Measurements from ENCODE around the gene GJC2.

DNA sequence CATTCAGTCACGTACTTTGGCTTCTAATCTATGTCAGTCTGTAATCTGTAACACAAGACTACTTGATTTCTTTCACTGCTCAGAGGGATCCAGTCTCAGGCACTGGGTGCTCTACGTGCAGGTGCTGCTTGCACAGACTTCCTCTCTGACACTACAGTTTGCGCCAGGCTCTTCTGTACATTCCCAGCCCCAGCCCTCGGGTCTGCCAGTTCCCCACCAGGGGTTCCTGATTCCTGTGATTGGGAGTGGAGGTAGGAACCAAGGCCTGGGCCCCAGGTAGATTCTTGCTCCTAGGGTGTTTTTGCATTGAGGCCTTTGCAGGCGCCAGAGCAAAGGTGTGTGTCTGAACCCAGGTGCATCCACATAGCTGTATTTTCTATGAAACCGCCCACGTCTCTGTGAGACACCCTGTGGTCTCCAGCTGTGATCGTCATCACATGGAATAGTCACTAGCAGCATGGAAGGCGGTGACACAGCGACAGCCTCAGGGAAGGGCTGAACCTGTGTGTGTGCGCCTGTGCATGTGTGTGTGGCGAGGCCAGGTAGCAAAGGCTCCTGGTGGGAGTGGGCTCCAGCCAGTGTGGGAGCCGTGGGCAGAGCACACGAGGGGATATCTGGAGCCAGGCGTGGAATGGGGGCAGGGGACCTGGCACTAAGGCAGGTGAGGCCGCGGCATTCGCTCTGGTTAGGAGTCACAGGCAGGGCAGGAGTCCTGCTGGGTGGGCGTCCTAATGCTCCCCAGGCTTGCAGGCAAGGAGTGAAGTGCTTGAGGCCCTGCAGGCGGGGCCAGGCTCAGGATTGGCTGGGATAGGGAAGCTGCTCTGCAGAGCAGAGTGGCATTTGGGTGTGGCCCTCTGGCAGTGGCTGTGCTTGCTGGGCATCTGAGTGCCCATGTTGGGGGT is 5.2 kb downstream of the GJC2 start:
- TF ChIP-seq, protein P1, sequence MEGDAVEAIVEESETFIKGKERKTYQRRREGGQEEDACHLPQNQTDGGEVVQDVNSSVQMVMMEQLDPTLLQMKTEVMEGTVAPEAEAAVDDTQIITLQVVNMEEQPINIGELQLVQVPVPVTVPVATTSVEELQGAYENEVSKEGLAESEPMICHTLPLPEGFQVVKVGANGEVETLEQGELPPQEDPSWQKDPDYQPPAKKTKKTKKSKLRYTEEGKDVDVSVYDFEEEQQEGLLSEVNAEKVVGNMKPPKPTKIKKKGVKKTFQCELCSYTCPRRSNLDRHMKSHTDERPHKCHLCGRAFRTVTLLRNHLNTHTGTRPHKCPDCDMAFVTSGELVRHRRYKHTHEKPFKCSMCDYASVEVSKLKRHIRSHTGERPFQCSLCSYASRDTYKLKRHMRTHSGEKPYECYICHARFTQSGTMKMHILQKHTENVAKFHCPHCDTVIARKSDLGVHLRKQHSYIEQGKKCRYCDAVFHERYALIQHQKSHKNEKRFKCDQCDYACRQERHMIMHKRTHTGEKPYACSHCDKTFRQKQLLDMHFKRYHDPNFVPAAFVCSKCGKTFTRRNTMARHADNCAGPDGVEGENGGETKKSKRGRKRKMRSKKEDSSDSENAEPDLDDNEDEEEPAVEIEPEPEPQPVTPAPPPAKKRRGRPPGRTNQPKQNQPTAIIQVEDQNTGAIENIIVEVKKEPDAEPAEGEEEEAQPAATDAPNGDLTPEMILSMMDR (IDR thresholded peaks at IDR 0.05) = no peak
- no peak for TF ChIP-seq FOXJ3 (CRISPR knock-in tag; IDR thresholded peaks at IDR 0.05)
- TF ChIP-seq SMC3 (IDR thresholded peaks at IDR 0.05; ENCODE audit: low read depth, low read length) = no peak
